ENCODE results near the gene SLC6A18. TPM values are rescaled to one million over a fixed set of nuclear protein-coding genes. Genes with fewer than 3 reads are reported as not detected.
A peak's percentile ranks its signal among the peaks of the same experiment; 100 is the strongest.
"Not testable (repeated sequence)": the region's sequence is repeated elsewhere in the genome, so short reads cannot be mapped to it uniquely, and the experiment has no call there.

SLC6A18 gene
- total and polyA plus RNA-seq, 9 of the 15 experiments (the other 6 are each of a cell fraction or from before 2014, with no cell fraction given), result not detected

- H3K4me3 ChIP-seq; FAIRE-seq; H3K9me3 ChIP-seq (replicated peaks; ENCODE audit: control insufficient read depth, insufficient read depth, low read depth, low read length); intact Hi-C loops (cut with micrococcal nuclease); CTCF ChIA-PET (ENCODE audit: low intra/inter-chr PET ratio); H2AFZ ChIP-seq (ENCODE audit: low read depth, low read length); H3K27ac ChIP-seq (ENCODE audit: extremely low read depth, low read depth, low read length); H3K36me3 ChIP-seq (ENCODE audit: control insufficient read depth, insufficient read depth, low read length); H3K9me1 ChIP-seq (ENCODE audit: control insufficient read depth, insufficient read depth, low read length); H3K79me2 ChIP-seq (ENCODE audit: control insufficient read depth, insufficient read depth, low read length); BruUV-seq (replicated peaks); H3K4me2 ChIP-seq (ENCODE audit: insufficient read depth, low read length); in situ Hi-C loops (cut with MboI); H3K9ac ChIP-seq (ENCODE audit: insufficient read depth in 1 of 2, low read depth in 2 of 2, low read length in 2 of 2); DNase-seq (ENCODE audit: extremely low read depth in 1 of 4, low spot score in 3 of 4); H4K20me1 ChIP-seq (replicated peaks; ENCODE audit: control insufficient read depth, insufficient read depth, low read length); ATAC-seq: not testable (repeated sequence)
- 22% methylated on average over 10 of the region's 10 CpGs for WGBS (ENCODE audit: insufficient coverage, low coverage, missing lambda C conversion rate)
- POLR2A ChIA-PET, result interaction anchor here (0.6 kb wide), 1 partner anchor 9 kb away, joined by 3 read pairs; no protein-coding TSS in a partner anchor
- TF ChIP-seq CBX2 (IDR thresholded peaks at IDR 0.05; ENCODE audit: insufficient read depth, low read length, poor library complexity, severe bottlenecking) (peak; percentile 15), CBX8 (IDR thresholded peaks at IDR 0.05; ENCODE audit: borderline replicate concordance, extremely low read depth, low read depth, low read length, poor library complexity, severe bottlenecking) (peak; percentile 94)
- Histone ChIP-seq H3K27me3 (ENCODE audit: control insufficient read depth in 2 of 2, insufficient read depth in 2 of 2, low read length in 2 of 2) (peaks cover 14 to 51% of the 10 kb centered on the region in 2 experiments), H3K4me1 (replicated peaks in 1 of 2; ENCODE audit: control insufficient read depth in 2 of 2, insufficient read depth in 2 of 2, low read length in 2 of 2) (peaks cover 0 to 46% of the 10 kb centered on the region in 2 experiments; a peak in 1 of 5 replicates)
These were observed 50.5 kb downstream of the SLC6A18 start for GRCh38 chr5:1275397-1276391.

All from K562 (cell line).